Measurements from ENCODE around the gene GAGE12H.
"Not testable (repeated sequence)": the region's sequence is repeated elsewhere in the genome, so short reads cannot be mapped to it uniquely, and the experiment has no call there.

GRCh38 chrX:49579649-49580048 is at the start of gene GAGE12H:
- TF ChIP-seq CTCF (optimal IDR thresholded peaks at IDR 0.05 in 1 of 3, IDR thresholded peaks at IDR 0.05 in 1 of 3, conservative IDR thresholded peaks at IDR 0.05 in 1 of 3; ENCODE audit: extremely low read depth in 1 of 3, insufficient read depth in 2 of 3, low read length in 3 of 3); EZH2 (IDR thresholded peaks at IDR 0.05; ENCODE audit: low read length): not testable (repeated sequence)

Measured in keratinocyte (primary cell).